ENCODE measurements around the gene ARHGAP21. TPM values are rescaled to one million over a fixed set of nuclear protein-coding genes. Genes with fewer than 3 reads are reported as not detected.

Gene ARHGAP21
- total RNA-seq, 1 donor from 2014 or later: 40.0 TPM

DNA sequence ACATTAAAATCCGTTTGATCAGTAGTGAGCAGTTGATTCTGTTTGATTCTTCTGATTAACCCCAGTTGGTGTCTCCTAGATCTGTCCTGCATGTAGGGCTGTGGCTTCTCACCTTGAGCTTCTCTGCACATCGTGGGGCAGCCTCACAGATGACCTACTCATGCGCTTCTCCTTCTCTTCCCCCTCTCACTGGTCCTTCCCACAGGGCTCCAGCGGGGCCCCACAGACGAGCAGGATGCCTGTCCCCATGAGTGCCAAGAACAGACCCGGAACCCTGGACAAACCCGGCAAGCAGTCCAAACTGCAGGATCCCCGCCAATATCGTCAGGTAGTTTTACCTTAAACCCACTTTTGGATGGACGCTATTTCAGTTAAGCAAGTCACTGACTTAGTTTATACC lies 178.9 kb downstream of the ARHGAP21 start:
- Mint-ChIP-seq H3K9me3 (no peaks in the 10 kb centered on the region), H3K36me3 (ENCODE audit: low read depth) (no peaks in the 10 kb centered on the region), H3K4me1 (ENCODE audit: low read depth) (no peaks in the 10 kb centered on the region), H3K27ac (no peak overlapping the region), H3K4me3 (ENCODE audit: low read depth) (no peak overlapping the region), H3K27me3 (ENCODE audit: low read depth) (peaks cover 5% of the 10 kb centered on the region)
- DNase-seq (ENCODE audit: low spot score): no peak
- intact Hi-C loops (cut with micrococcal nuclease): no loop called here

GRCh38 chr10:24542314-24543270 lies 181.1 kb downstream of the ARHGAP21 start:
- H3K4me3 Mint-ChIP-seq (ENCODE audit: low read depth): no peak overlapping the region

GRCh38 chr10:24541239-24541753 lies 182.4 kb downstream of the ARHGAP21 start:
- peaks cover 4% of the 10 kb centered on the region for H3K27me3 Mint-ChIP-seq (ENCODE audit: low read depth)

More at GRCh38 chr10:24542314-24543270, 181.1 kb downstream of the ARHGAP21 start:
- Mint-ChIP-seq H3K27me3 (ENCODE audit: low read depth) (peaks cover 5% of the 10 kb centered on the region), H3K4me1 (ENCODE audit: low read depth) (no peaks in the 10 kb centered on the region), H3K9me3 (no peaks in the 10 kb centered on the region), H3K27ac (no peak overlapping the region), H3K36me3 (ENCODE audit: low read depth) (no peaks in the 10 kb centered on the region)
- DNase-seq (ENCODE audit: low spot score): no peak
- intact Hi-C loops (cut with micrococcal nuclease): no loop called here

DNA sequence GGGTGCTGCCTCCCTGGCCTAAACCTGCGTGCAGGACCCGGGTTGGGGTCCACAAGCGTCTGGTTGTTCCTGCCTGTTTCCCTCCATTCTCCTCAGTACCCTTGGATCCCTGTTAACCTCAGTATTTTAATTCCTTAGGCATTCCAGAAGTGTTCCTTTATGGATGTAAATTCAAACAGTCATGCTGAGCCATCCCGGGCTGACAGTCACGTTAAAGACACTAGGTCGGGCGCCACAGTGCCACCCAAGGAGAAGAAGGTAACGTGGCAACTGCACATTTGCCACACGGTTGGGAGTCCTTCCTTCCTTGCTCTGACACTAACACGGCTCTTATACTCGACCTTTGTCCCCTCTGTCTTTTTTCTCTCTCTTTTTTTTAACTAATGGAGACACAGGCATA lies 187.1 kb downstream of the ARHGAP21 start:
- Mint-ChIP-seq H3K4me3 (ENCODE audit: low read depth) (no peak overlapping the region), H3K9me3 (no peaks in the 10 kb centered on the region), H3K27me3 (ENCODE audit: low read depth) (peaks cover 4% of the 10 kb centered on the region), H3K27ac (no peak overlapping the region), H3K4me1 (ENCODE audit: low read depth) (no peaks in the 10 kb centered on the region), H3K36me3 (ENCODE audit: low read depth) (no peaks in the 10 kb centered on the region)
- DNase-seq (ENCODE audit: low spot score): no peak
- intact Hi-C loops (cut with micrococcal nuclease): no loop called here

More at GRCh38 chr10:24541239-24541753, 182.4 kb downstream of the ARHGAP21 start:
- Mint-ChIP-seq H3K36me3 (ENCODE audit: low read depth) (no peaks in the 10 kb centered on the region), H3K4me1 (ENCODE audit: low read depth) (no peaks in the 10 kb centered on the region), H3K27ac (no peak overlapping the region), H3K4me3 (ENCODE audit: low read depth) (no peak overlapping the region), H3K9me3 (no peaks in the 10 kb centered on the region)
- no peak for DNase-seq (ENCODE audit: low spot score)
- intact Hi-C loops (cut with micrococcal nuclease): no loop called here

- Mint-ChIP-seq H3K27ac (no peak overlapping the region), H3K4me1 (ENCODE audit: low read depth) (no peaks in the 10 kb centered on the region), H3K27me3 (ENCODE audit: low read depth) (peaks cover 4% of the 10 kb centered on the region), H3K4me3 (ENCODE audit: low read depth) (no peak overlapping the region), H3K9me3 (no peaks in the 10 kb centered on the region), H3K36me3 (ENCODE audit: low read depth) (no peaks in the 10 kb centered on the region)
- intact Hi-C loops (cut with micrococcal nuclease): no loop called here
- no peak for DNase-seq (ENCODE audit: low spot score)
These were observed 189.7 kb downstream of the ARHGAP21 start for GRCh38 chr10:24533981-24534380.

Other genes with a start within 250 kb of the ARHGAP21 start
- gene PRTFDC1, start 228.7 kb upstream of the ARHGAP21 start, total RNA-seq: 0.11 and 0.25 TPM in 2 replicates

Measured in activated T-helper 2 cell treated with anti-CD3 and anti-CD28 coated beads, Interferon-gamma antibody, Interleukin-2, Interleukin-4, amounts not matched to agents 10 μg/mL and 5 μg/mL and 100 μg/mL, durations not matched to agents 14 hours and 24 hours and 36 hours (primary cell).